TTC549 (cell line): ENCODE data around the gene GZMB.
A peak's percentile ranks its signal among the peaks of the same experiment; 100 is the strongest.
"Not testable (repeated sequence)": the region's sequence is repeated elsewhere in the genome, so short reads cannot be mapped to it uniquely, and the experiment has no call there.

ENCODE experiments used
- FAIRE-seq: peaks from 2 replicates; lab custom pipeline; 2012; peaks lifted over from hg19 to GRCh38; lab: Jason Lieb, UNC

GZMB gene, protein sequence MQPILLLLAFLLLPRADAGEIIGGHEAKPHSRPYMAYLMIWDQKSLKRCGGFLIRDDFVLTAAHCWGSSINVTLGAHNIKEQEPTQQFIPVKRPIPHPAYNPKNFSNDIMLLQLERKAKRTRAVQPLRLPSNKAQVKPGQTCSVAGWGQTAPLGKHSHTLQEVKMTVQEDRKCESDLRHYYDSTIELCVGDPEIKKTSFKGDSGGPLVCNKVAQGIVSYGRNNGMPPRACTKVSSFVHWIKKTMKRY

DNA sequence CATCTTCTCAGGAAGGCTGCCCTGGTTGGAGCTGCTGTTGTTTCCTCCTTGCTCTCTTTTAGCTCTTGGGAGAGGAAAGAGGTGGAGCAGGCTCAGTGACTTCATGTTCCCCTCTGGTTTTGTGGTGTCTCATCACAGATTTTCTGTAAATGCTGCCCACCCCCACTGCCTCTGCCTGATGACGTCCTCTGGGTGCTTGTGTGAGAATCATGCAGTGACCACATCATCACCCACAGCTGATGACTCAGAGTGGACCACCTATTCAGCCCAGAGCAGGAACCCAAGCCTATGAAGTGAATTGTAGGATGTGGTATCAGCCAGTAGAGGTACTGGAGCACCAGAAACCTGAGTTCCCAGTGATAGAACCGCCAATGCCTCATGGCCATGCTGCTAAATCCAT is at the start of gene GZMB:
TSS of gene GZMB (minus strand) at position 33 of the 400 bp plus-strand sequence. CDS start at position 3, 30 bp downstream.
- no peak for FAIRE-seq

DNA sequence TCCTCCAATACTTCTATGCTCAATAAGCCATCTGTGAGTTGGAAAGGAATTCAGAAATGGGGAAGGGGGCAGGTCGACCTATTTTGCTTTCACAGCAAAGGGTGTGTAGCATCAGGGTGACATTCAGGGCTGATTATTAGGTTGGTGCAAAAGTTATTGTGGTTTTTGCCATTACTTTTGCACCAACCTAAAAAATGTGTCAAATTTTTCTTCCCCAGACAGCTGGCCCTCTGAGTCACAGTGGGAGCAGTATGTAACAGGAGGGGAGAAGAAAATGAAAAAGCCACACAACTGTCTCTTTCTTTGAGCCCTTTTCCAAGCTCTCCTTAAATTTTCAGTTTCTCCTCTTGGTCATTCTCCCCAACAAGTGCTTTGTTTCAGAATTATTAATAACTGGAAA is 47.1 kb upstream of the GZMB start:
- no peak for FAIRE-seq

DNA sequence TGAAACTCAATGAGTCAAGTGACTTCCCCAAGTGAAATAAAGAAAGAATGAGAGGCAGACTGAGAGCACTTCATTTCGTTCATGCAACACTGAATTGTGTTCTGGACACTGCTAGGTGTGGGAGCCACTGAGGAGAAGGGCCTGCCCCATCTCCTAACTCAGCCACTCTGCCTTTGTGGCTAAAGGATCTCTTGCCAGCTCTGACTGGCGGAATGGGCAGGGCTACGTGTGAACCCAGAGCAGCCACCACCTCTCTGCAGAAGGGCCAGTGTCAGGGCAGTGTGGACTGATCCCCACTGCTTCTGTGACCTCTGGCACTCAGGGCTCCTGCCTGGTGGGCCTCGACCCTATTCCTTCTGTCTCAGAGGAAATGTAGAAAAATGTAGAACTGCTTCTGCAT is 46.5 kb upstream of the GZMB start:
- FAIRE-seq: no peak

DNA sequence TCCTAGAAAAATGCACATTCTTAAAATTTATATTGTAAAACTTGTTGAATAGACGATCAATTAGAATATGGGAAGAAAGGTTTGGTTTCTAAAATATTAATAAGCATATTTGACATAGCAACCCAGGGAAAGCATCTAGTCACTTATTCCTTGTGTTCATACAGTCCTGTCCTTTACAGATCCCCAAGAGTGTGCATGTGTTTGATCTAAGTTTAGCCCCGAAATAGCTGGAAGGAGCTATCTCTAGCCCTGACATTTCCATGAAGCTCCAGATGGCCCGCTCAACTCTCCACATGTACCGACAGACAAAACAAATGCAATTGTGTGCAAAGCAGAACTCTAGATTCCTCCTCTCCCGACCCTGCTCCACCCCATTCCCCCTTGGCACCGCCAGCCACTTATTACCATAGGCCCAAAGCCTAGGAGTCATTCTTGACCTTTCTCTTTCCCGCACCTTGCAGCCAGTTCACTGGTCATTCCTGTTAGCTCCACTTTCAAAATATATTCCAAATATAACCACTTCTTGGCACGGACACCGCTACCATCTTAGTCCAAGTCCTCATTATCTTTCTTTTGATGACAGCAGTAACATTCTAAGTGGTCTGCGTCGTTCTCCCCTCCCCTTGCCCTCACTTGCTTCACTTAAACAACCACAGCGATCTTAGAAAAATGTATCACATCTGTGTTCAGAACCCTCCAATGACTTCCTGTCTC is 45.4 kb upstream of the GZMB start:
- no peak for FAIRE-seq

DNA sequence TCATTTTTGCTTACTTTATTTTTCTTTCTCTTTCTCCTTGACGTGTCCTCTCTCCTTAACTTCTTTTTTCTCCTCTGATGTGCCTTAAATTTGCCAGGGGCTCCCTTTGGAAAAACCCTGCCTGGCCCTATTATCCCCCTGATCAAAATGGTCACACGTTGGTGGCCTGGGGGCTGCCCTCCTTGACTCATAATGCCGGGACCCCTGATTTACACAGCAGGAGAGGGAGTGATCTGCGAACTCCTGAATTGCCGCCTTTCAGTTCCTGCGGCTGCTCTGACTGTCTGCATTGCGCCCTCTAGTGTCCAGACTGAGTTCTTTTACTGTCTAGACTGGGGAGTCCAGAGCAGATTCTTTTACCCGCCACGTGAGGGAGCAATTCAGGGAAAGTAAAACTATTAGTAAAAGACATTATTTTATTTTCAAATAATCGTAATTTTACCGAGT is 44.8 kb upstream of the GZMB start:
- peak; percentile 91 for FAIRE-seq

DNA sequence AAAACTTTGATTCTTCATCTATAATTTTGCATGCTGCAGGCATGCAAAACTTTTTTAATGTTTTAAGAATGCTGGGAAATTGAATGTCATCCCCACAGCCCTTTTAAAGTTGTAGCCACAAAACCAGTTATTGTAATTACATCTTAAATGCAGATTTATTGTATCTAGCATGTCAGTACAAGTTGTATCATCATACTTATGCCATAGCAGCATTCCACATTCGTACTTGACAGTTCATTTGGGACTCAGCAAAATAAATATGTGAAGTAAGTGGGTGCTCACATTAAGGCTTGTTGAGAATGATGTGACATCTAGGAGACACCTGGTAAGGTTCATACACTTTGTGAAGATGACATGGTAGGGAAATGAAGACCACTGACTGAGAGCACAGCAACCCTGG is 44.0 kb upstream of the GZMB start:
- no peak for FAIRE-seq

DNA sequence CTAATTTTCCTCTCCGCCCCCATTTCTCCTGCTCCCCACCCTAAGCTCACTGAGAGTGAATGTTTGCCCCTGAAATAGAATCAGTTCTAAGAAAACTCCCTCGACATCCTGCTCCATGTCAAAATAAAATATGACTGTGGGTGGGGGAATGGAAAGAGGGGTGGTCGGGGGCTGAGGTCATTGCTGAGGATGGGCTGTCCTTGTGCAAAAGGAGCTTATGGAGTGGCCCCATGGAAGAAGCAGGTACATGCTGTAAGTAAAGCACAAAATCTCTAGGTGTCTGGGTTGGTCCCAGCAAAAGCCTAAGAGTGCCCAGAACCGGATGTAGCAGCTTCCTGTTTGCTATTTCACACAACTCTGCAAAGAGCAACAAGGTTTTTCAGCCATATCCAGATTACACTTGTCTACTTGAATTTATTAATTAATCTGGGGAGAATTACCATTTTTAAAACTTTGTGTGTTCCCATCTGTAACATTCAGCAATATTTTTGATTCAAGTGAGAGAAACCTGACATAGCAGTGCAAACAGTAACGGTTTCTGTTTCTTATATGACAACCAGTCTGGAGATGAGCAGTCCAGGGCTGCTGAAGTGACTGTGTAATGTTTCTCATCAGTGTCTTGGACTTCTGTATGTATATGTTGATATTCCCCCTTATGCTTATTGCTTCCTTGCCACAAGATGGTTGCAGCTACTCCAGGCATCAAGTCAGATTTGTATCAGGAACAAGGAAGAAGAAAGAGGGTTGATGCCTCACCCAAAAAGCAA is 40.4 kb upstream of the GZMB start:
- FAIRE-seq: no peak

DNA sequence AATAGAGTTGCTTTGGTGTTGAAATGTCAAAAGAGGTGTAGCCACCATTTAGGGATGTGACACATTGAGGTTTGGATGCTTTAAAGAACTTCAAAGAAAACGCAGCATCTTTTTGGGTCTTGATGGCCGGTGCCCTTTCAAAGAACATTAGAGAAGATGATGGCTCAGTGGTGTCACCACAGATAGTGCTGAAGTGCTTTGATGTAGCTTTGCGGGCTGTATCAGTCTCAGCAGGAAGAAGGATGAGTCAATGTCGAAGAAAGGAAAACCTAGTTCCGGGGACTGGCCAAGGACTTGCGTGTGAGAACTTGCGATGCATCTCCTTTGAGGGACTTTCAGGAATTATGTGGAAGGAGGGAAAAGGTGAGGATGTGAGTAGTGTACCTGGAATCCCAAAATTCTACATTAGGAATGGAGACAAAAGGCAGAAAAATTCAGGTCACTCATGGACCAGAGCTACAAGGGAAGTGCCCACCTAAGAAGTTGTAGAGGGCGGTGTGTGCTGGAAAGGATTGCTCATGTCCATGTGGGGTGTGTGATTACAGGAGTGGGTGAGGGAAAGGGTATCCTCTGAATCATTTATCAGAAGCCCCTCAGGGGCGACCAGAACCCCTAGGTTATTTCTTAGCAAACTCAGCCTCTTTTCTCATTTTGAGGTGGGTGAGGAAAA is 39.7 kb upstream of the GZMB start:
- FAIRE-seq: no peak

DNA sequence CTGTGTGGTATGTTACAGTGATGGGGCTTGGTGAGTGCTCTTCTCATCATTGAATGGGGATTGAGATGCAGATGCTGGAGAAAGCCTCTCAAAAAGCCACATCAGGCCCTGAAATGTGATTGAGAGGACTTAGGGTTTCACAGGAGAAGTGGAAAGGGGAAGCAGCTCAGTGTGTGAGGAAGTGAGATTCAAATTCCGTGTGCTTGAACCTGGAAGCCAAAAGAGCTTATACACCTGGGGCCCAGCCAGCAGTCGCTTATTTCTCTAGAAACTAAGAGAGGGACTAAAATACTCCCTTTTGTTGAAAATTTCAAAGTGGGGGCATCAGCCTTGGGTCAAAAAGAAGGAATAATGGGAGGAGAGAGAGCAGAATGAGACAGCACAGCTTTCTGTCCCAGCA is 39.1 kb upstream of the GZMB start:
- FAIRE-seq: no peak

DNA sequence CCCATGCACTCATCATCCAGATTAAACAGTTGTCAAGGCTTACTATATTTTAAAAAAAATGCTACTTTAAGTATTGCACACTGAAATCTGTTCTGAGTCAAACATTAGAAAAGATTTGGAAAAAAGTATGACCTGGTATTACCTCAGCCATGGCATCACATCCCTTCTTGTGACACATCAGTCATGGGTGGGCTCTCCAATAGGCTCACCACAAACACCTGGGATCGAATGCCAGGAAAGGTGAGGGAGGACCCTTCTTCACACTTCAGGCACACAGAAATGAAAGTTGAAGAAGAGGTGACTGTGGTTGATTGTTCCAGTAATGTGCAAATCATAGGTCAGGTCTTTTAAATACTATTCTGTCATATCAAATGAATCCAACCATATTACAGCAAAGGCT is 36.6 kb upstream of the GZMB start:
- FAIRE-seq: no peak

DNA sequence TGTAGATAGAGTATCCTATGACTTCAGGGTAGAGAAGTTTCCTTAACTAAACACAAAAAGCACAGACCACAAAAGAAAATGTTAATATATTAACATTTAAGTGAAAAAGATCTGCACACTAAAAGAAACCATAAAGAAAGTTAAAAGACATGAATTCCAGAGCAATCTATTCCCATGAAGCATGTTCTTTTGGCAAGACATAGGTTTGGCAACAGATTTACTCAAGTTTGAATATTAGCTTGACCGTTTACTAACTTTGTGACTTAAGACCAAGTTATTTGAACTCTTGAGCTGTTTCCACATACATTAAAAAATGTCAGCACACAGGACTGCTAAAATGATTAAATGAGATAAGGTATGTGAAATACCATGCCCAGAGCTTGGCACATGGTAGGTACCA is 35.7 kb upstream of the GZMB start:
- no peak for FAIRE-seq

DNA sequence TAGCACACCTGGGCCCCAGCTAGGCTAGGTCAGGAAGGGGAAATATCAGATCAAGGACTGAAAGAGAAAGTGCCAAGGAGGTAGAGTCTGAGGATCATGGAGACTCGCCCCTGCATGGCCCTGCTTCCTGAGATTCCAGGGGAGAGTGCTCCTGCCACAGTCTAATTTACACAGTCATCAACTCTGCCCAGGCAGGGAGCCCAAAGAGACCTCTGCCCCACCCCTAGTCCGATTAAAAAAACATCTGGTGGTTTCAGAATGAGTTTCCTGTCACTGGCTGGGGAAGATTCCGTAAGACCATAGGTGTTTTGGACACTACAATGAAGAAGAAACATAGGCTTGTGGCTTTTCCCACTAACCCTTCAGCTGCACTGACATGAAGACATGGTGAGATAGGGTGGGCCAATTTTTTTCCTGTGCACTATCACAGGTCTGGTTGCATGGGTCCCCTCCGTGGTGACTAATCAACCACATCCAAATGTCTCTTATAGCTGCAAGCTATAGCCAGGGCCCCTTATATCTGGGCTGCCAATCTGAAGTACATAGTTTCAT is 31.5 kb upstream of the GZMB start:
- FAIRE-seq: no peak

DNA sequence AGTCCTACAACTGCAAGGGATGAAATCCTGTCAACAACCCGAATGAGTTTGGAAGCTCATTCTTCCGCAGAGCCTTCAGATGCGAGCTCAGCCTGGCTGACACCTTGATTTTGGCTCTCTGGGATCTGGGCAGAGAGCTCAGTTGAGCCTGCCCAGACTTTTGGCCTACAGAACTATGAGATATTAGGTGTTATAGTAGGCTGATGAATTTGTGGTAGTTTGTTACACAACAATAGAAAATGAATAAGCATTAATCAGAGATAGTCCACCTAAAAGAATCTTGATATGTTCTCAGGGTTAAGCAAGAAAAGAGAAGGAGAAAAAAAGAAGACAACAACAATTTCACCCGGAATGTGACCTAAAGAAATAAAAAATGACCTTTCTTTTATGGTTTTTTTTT is 30.4 kb upstream of the GZMB start:
- no peak for FAIRE-seq

DNA sequence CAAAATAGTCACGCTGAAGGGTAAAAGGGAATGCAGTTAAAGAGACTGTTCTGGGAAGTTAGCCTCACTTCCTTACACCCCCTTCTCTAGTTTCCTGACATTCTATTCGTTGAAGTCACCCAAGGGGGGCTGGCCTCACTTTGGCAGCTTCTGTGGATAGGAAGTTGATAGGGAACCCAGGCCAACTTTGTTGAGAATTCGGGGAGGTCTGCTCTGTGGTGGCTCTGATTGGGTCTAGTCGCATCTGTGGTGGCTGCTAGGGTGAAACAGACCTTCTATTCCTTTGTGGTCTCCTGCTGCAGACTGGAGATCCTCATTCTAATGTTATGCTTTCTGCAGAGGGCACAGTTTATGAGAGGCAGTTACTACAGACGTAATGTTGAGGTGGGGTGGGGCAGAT is 28.8 kb upstream of the GZMB start:
- no peak for FAIRE-seq

DNA sequence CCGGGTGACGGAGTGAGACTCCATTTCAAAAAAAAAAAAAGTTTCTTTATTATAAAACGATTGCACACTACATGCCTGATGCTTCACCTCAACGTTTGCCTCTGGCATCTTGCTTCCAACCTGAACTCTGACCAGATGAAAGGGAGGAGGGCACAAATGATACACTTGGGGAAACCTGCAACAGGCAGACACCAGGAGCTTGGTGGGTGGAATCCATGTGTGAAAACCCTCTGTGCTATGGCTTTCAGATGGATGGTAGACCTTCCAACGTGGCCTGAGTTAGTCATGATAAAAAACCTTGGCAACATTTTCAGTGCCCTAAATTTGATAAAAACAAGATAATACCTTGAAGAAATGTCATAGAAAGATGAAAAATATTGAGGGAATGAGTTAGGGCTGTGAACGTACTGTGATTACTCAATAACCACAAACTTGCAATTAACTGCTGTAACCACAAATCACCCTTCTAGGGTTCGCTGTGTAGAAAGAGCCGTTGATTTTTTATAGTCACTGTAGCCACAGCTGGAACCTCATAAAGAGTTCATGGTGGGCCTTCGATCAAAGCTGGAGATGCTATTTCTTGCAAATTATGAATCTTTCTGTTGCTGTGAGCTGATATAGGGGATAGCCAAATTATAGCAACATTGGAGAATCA is 26.1 kb upstream of the GZMB start:
- FAIRE-seq: no peak

DNA sequence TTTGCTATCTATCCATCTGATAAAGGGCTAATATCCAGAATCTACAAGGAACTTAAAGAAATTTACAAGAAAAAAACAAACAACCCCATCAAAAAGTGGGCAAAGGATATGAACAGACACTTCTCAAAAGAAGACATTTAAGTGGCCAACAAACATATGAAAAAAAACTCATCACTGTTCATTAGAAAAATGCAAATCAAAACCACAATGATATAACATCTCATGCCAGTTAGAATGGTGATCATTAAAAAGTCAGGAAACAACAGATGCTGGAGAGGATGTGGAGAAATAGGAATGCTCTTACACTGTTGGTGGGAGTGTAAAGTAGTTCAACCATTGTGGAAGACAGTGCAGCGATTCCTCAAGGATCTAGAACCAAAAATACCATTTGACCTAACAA is 14.4 kb upstream of the GZMB start:
- FAIRE-seq: not testable (repeated sequence)

DNA sequence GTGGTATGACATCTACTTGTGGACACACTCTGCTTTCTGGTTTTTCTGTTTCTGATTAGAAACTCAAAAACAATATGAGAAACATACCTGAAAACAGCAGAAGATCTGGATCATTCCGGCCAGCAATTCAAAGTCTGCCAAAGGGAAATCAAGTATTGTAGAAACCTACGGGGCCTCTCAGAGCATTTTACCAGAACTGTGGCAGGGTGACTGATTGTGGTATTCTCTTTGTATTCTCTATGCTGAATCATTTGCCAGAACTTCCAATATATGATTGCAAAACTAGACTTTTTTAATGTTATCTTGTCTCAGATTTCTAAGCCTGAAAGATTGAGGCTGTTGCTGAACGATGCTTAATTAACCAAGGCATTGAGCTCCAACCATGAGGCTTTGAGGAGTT is 5.9 kb upstream of the GZMB start:
- FAIRE-seq: no peak

DNA sequence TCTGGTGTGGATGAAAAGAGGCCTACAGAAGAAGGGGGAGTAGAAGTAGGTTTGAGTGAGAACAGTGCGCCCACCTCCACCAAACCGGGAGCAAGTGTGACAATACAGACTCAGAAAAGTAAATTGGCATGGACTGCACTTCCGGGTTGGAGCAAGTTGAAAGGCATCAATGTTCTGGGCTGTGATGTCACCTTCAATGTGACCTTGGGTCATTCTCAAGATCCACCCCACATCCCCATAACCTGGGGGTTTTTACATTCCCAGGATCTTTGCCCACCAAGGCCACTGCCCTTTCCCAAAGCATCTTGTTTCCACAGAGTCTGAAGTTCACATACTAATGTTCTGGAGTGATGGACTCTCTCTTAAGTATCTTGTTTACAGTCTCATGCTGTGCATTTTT is 5.3 kb upstream of the GZMB start:
- no peak for FAIRE-seq

DNA sequence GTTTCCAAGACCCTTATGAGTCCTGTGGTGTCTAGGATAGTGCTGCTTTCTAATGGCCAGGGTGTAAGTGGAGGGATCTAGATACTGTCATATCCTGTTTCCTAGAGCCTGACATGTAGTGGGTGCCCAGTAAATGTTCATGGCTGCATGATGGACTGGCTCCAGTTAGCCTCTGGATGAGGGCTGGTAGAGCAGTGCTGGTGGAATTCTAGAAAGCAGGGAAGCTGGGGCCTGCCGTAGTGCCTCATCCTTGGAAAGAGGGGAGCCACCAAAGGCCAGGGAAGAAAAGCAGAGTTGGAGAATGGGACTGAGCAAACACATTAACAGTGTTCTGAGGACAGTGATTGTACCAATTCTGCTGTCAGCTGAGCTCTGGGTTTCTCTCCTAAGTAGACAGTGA is 637 bp downstream of the GZMB start:
- no peak for FAIRE-seq

DNA sequence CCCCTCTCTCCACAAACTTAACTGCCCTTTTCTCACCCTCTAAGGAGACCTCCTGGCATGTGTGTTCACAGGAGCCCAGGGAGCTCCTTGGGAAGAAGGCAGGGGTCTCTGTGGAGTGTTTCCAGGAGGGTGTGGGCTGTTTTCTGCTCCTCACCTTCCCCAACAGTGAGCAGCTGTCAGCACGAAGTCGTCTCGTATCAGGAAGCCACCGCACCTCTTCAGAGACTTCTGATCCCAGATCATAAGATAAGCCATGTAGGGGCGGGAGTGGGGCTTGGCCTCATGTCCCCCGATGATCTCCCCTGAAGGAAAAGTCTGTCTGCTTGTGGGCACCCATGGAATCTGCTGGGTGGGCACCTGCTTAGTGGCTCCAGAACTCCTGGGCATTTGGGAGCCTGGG is 1.2 kb downstream of the GZMB start:
- FAIRE-seq: no peak

DNA sequence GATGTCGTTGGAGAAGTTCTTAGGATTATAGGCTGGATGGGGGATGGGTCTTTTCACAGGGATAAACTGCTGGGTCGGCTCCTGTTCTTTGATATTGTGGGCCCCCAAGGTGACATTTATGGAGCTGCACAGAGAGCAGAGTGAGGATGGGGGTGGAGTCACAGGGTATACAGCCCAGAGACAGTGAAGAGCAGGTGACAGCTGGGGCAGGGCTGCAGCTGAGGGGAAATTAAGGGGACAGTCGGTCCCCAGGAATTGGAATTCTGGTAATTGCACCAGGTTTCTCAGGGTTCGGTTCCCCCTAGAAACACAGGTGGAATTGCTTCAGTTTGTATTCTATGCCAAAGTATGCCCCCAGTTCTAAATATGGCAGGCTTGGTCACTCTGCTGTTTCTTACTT is 1.7 kb downstream of the GZMB start:
- FAIRE-seq: no peak

DNA sequence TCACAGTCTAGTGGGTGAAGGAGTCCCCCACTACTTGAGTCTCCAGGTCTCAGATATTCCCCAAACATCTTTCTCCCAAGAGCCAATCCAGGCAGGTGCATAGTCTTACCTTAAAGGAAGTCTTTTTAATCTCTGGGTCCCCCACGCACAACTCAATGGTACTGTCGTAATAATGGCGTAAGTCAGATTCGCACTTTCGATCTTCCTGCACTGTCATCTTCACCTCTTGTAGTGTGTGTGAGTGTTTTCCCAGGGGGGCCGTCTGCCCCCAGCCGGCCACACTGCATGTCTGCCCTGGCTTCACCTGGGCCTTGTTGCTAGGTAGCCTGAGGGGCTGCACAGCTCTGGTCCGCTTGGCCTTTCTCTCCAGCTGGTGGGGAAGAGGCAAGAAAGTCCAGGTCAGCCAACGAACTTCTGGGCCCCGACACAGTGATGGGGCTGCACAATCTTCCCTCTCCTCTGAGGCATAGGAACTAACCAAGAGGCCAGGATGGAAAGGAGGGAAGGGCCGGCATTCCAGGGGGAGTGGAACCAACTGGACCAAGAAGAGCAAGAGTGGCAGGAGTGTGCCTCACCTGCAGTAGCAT is 2.1 kb downstream of the GZMB start:
- no peak for FAIRE-seq
